CD4-positive, alpha-beta T cell treated with Interleukin-6 for 4 hours (primary cell): Measurements from ENCODE around the gene EGF.
"Not testable (repeated sequence)": the region's sequence is repeated elsewhere in the genome, so short reads cannot be mapped to it uniquely, and the experiment has no call there.

Experiments used
- DNase-seq: peaks from one replicate; pipeline ENCODE4 v3.0.0-alpha.2; 2020; ENCODE audit warnings: mixed read lengths

EGF gene

DNA sequence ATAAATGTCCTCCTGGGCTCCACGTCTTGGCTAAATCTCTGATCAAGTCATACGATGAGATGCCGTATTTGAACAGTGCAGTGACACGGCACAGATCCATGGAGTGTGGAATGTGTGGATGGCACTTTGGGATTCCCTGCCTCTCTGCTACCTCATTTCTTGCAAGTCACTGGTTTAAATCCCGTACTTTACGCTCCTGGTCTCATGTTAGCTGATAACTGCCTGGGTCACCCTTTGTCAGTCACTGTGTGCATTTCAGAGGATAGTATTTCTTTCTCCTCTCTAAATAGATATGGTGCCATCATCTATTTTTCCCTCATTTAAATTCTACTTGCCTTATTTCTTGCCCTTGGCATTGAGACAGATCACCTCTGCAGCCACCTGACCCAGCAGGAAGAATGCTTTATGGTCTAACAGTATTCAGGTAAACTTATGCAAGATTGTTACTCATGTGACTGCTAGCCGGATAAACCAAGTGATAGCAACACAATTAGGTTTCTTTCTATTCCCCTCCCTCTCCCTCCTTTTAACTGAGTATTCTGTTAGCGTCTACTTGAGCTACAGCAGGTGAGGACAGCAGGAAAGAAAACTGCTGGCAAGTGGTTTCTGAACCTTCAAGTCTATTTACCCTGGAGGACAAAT is 2.8 kb downstream of the EGF start:
- no peak for DNase-seq

DNA sequence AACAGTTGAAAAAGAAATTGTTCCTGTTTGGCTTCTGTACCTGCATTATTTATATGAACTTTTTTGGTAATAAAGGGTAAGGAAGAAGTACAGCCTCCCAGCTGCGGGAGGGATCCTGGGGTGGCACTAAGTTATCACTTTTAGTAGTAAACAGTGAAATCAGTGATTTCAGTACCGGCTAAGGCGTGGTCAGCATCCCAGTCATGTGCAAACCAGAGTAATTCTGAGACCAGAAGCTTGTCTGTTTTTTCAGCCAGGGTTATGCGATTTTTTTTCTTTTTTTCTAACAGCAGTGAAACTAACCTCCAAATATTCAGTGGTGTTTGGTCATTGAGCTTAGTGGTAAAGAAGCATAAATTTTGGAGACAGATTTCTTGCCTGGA is 3.3 kb downstream of the EGF start:
- no peak for DNase-seq

DNA sequence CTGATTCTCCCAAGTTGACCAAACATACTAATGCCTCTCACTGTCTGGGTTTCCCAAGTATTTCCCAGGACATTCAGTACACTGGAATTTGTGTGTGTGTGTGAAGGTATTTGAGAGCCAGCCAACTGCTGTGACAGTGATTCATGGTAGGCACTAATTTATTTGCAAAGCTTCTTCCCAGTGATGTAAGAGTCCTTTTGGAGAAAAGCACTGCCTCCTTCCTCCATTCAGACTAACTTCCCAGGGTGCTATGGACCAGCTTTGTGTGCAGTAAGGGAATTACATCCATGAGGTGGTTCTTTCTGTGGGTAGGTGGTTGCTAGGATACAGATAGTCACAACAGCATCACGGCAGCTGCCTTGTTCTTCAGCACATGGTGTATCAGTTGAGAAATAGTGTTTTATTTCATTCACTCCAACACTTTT is 8.7 kb downstream of the EGF start:
- no peak for DNase-seq

- DNase-seq = no peak
Observed at GRCh38 chr4:109925396-109925795, 12.7 kb downstream of the EGF start.

DNA sequence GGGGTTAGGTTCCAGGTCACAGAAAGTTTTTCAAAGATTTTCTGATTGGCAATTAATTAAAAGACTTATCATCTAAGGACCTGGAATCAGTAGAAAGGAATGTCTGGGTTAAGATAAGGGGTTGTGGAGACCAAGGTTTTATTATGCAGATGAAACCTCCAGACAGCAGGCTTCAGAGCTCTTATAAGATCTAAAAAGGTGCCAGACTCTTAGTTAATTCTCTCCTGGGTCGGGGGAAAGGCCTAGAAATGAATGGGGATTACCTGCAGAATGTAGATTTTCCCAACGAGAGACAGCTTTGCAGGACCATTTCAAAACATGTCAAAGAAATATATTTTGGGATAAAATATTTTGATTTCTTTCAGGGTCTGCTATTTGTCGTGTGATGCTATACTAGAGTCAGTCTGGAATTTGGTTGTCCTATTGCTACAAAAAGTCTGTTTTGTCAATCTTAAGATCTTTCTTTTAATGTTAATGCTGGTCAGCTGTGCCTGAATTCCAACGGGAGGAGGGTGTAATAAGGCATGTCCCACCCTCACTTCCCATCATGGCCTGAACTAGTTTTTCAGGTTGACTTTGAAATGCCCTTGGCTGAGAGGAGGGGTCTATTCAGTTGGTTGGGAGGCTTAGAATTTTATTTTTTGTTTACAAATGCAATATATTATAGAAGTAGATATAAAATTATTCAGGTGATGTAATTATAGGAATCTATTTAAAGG is 15.8 kb downstream of the EGF start:
- no peak for DNase-seq

DNA sequence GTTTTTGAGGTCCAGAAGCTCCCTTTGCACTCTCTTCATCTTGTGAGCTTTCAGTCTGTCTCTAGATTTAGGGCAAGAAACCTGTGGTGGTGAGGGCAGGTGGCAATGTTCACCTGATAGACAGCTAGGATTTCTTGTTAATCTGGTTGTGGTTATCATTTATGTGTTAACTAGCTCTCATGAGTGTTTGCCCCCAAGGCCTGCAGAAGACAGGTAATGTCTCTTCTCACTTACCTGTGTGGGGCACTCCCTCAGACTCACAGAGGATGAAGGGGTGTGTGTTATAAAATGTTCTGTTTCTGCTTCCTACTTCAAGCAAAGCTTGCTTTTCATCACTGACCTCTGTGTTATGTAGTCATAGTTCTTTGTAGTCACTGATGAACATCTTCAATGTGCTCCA is 17.8 kb downstream of the EGF start:
- DNase-seq = no peak

GRCh38 chr4:109930872-109931271 is 18.2 kb downstream of the EGF start:
- no peak for DNase-seq

DNA sequence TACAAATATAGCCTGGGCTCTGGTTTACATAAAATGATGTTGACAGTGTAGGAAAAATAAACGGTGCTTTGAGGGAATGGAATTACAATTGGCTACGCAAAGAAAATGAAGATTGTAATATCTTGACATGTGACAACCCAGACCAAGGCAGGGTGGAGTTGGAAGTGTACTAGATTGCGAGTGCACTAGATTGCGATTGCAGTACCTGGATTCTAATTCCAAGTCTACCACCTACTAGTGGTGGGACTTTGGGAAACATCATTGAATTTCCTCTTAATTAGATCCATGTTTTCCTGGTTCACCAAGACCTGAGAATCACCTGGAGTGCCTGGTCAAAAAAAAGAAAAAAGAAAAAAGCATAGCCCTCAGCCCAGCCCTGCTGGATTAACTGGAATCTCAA is 18.6 kb downstream of the EGF start:
- no peak for DNase-seq

- DNase-seq = not testable (repeated sequence)
Observed at GRCh38 chr4:109937352-109937751, 24.7 kb downstream of the EGF start.

- DNase-seq = no peak
Observed at GRCh38 chr4:109939190-109939589, 26.5 kb downstream of the EGF start.

DNA sequence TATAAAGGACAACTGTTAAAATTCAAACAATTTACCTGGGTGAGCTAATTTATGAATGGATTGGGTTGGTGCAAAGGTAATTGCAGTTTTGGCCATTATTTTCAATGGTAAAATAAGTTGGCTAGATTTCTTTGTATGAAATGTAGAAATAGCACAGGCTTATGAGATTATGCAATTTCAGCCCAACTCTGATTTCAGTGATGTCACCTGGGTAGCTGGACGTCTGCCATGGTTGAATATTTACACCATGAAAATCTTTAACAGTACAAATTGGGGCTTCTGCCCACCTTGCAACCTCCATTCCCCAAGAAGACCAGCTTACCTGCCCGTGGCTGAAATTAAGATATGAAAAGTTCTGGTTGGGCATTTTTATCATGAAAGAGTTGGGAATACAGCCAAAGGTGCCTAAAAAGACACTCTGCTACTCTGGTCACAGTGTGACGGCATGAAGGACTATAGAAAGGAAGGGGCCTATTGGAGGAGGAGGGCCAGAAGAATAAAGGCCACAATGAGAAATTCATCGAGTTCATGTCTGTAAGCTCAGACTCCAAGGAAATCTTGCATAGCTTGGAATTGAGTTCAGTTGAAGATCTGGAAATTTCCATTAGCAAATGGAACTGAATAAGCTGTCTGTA is 29.7 kb downstream of the EGF start:
- DNase-seq = no peak

- no peak for DNase-seq
Observed at GRCh38 chr4:109943745-109944144, 31.1 kb downstream of the EGF start.

- no peak for DNase-seq
Observed at GRCh38 chr4:109944591-109944990, 31.9 kb downstream of the EGF start.

DNA sequence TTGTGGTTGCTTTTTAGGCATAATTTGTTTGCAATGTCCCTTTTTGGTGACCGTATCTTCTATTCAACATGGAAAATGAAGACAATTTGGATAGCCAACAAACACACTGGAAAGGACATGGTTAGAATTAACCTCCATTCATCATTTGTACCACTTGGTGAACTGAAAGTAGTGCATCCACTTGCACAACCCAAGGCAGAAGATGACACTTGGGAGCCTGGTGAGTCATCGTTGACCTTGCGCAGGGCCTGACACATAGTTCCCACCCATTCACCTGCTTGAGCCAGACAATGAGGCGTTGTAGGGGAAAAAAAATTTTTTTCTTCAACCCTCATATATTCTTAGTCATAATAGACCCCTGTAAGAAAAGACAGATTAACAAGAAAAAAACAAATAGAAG is 32.4 kb downstream of the EGF start:
- no peak for DNase-seq

DNA sequence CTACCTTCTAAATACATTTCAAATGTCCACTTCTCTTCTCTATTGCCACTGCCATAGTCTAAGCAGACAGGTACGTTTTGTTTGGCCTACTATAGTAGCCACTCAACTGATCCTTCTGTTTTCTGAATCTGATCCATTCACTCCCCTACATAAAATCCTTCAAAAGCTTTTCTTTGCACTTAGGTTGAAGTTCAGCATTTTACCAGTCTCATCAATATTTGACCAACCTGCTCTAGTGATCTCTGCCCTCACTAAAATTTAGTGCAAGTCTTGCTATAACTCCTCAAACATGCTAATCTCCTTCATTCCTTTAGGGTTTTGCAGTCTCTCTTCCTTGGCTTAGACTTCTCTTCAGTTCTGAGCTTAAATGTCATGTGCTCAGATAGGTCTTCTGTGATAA is 33.4 kb downstream of the EGF start:
- DNase-seq = no peak

GRCh38 chr4:109947457-109947856 is 34.8 kb downstream of the EGF start:
- DNase-seq = no peak

DNA sequence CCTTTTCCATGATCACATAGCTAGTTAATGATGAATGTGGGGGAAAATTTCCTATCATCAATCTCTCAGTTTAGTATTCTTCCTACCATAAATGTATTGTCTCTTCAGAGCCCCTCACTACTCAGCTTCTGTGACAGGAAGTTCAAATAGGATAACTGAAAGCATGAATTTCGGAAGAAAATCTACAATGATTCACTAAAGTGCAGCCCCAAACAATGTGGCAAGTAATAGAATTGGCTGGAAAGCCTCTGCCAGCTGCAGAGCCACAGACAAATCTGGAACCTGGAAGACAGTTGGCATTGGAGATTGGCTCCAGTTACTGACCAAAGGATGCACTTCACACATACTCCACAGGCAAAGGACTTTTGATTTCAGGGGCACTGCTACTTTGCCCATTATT is 35.2 kb downstream of the EGF start:
- DNase-seq = no peak

GRCh38 chr4:109949099-109949718 is 36.5 kb downstream of the EGF start:
- not testable (repeated sequence) for DNase-seq

DNA sequence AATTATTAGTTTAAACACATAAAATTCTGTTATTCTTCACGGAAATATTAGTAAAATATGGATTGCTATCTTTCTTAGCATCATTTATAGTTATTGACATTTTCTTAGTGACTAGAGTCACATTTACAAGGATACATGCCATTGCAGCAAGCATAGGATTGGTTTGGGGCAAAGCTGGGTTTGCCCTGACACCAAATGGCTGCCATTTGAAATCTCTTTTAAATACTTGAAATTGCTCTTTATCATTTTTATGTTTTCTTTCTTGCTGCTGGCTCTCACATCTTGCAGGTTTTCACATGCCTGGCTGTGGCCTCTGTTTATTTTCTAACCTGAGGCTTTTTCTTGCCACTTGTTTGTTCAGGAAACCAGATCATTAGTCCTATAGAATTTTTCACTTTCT is 39.9 kb downstream of the EGF start:
- no peak for DNase-seq

GRCh38 chr4:109953556-109953955 is 40.9 kb downstream of the EGF start:
- no peak for DNase-seq

DNA sequence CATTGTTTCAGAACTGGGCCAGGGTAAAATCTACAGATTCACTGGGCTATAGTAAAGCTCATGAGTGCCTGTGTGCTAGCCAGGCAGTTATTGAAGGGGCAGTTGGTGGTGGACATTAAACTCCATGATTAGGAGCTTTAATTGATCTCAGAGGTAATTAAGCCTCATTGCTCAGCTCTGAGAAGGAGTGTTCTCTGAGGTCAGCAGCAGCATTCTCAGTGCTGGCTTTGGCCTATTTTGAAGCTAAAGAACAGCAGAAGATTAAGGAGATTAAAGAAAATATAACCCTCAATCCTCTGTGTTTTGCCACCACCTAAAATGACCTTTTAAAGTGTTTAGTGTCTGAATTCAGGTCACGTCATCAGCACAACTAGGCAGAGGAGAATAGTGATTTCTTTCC is 42.5 kb downstream of the EGF start:
- no peak for DNase-seq

DNA sequence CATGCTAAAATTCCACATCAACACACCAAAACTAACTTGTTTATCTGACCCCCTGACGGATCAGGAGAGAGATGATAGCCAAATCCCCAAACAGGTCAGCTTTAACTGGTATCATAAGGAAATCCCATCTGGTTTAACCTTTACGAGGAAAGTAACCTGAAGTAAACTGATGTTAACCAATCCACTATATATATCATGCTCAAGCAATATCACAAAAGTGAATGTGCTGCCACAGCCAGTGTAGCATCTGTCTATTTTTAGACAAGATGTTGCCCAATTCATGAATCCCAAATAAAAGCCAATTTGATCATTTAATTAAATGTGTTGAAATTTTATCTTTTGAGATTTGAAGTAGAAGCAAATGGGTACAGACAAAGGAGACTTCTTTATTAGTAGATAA is 44.5 kb downstream of the EGF start:
- no peak for DNase-seq

- DNase-seq = no peak
Observed at GRCh38 chr4:109959195-109959594, 46.5 kb downstream of the EGF start.

- DNase-seq = no peak
Observed at GRCh38 chr4:109962401-109962800, 49.7 kb downstream of the EGF start.
